Measurements from ENCODE around the gene SPINK13. TPM values are rescaled to one million over a fixed set of nuclear protein-coding genes. Genes with fewer than 3 reads are reported as not detected.

SPINK13 gene
- total RNA-seq, 2 experiments from 2014 or later = not detected

DNA sequence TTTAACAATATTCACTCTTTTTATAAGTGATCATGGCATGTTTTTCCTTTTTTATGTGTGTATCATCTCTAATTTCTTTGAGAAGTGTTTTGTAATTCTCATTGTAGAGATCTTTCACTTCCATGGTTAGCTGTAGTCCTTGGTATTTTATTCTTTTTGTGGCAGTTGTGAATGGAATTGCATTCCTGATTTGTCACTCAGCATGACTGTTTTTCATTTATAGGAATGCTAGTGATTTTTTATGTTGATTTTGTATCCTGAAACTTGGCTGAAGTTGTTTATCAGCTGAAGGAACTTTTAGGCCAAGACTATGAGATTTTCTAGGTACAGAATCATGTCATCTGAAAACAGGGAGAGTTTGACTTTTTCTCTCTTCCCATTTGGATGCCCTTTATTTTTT, 13.1 kb upstream of the SPINK13 start:
- peaks cover 25% of the 10 kb centered on the region for H3K9me3 Mint-ChIP-seq

DNA sequence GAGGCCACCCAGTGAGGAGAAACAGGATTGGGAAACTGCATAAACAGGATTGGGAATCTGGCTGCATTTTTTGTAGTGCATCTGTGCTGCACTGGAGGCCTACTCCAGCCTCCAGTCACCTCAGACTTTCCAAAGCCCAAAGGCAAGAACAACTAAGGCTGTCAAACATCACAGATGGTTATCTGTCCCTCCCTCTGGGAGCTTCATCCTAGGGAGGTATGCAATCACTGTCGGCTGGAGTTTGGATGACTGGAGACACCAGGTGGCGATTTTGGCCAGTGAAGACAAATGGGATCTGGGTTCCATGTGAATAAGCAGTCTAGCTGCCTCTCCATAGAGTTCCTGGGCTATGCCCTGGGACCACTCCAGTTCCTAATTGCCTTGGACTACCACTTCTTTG, 9.3 kb upstream of the SPINK13 start:
- intact Hi-C loops (cut with DNase I, micrococcal nuclease) = no loop called here
- TF ChIP-seq, protein P1, sequence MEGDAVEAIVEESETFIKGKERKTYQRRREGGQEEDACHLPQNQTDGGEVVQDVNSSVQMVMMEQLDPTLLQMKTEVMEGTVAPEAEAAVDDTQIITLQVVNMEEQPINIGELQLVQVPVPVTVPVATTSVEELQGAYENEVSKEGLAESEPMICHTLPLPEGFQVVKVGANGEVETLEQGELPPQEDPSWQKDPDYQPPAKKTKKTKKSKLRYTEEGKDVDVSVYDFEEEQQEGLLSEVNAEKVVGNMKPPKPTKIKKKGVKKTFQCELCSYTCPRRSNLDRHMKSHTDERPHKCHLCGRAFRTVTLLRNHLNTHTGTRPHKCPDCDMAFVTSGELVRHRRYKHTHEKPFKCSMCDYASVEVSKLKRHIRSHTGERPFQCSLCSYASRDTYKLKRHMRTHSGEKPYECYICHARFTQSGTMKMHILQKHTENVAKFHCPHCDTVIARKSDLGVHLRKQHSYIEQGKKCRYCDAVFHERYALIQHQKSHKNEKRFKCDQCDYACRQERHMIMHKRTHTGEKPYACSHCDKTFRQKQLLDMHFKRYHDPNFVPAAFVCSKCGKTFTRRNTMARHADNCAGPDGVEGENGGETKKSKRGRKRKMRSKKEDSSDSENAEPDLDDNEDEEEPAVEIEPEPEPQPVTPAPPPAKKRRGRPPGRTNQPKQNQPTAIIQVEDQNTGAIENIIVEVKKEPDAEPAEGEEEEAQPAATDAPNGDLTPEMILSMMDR (IDR thresholded peaks at IDR 0.05) = no peak
- no peak for ATAC-seq (ENCODE audit: poor library complexity)
- DNase-seq = no peak
- H3K27me3 ChIP-seq (ENCODE audit: control insufficient read depth in 1 of 2, insufficient read depth in 2 of 2, low read length in 2 of 2) = no peaks in the 10 kb centered on the region
- no peaks in the 10 kb centered on the region for H3K36me3 Mint-ChIP-seq (ENCODE audit: low read depth)
- H3K27ac ChIP-seq (ENCODE audit: low read depth in 1 of 2, low read length in 2 of 2) = no peak overlapping the region
- no peaks in the 10 kb centered on the region for H3K4me1 ChIP-seq (ENCODE audit: insufficient read depth, low read length)
- peaks cover 4 to 13% of the 10 kb centered on the region in 2 experiments for H3K9me3 ChIP-seq (ENCODE audit: control insufficient read depth in 1 of 2, insufficient read depth in 1 of 2, low read length in 2 of 2)
- H3K4me3 Mint-ChIP-seq = no peak overlapping the region
- no peak overlapping the region for H3K27ac Mint-ChIP-seq
- no peaks in the 10 kb centered on the region for H3K27me3 Mint-ChIP-seq
- POLR2A ChIA-PET = no interaction called here
- CTCF ChIA-PET = no interaction called here
- H3K36me3 ChIP-seq (ENCODE audit: insufficient read depth, low read length) = no peaks in the 10 kb centered on the region
- H3K4me3 ChIP-seq (ENCODE audit: low read length) = no peak overlapping the region
- peaks cover 17% of the 10 kb centered on the region for H3K9me3 Mint-ChIP-seq
- H3K4me1 Mint-ChIP-seq (ENCODE audit: low read depth) = no peaks in the 10 kb centered on the region

More for the DNA sequence above, 13.1 kb upstream of the SPINK13 start:
- H3K4me3 ChIP-seq (ENCODE audit: low read length) = no peak overlapping the region
- Mint-ChIP-seq H3K4me3 (no peak overlapping the region), H3K36me3 (ENCODE audit: low read depth) (no peaks in the 10 kb centered on the region), H3K27me3 (peaks cover 8% of the 10 kb centered on the region), H3K27ac (no peak overlapping the region), H3K4me1 (ENCODE audit: low read depth) (no peaks in the 10 kb centered on the region)
- ChIA-PET POLR2A (no interaction called here), CTCF (no interaction called here)
- no peaks in the 10 kb centered on the region for H3K4me1 ChIP-seq (ENCODE audit: insufficient read depth, low read length)
- peaks cover 4 to 19% of the 10 kb centered on the region in 2 experiments for H3K9me3 ChIP-seq (ENCODE audit: control insufficient read depth in 1 of 2, insufficient read depth in 1 of 2, low read length in 2 of 2)
- intact Hi-C loops (cut with DNase I, micrococcal nuclease) = no loop called here
- DNase-seq (no peak), ATAC-seq (ENCODE audit: poor library complexity) (no peak)
- no peaks in the 10 kb centered on the region for H3K27me3 ChIP-seq (ENCODE audit: control insufficient read depth in 1 of 2, insufficient read depth in 2 of 2, low read length in 2 of 2)
- TF ChIP-seq, protein P1 (IDR thresholded peaks at IDR 0.05) = no peak
- no peak overlapping the region for H3K27ac ChIP-seq (ENCODE audit: low read depth in 1 of 2, low read length in 2 of 2)
- no peaks in the 10 kb centered on the region for H3K36me3 ChIP-seq (ENCODE audit: insufficient read depth, low read length)

DNA sequence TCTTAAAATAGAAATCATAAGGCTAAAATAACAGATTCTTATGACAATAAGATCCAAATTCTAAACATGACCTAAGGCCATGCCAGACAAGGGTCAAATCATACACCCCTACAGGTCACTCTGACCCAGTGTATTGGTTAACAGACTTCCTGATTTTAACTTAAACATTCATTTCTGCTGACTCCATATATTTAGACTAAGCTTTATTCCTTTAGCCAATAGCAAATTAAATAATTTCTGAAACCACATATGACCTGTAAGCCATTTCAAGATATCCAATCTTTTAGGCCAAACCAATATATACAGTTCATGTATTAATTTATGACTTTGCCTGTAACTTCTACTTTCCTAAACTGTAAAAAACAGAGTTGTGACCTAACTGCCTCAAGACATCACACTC, 7.4 kb upstream of the SPINK13 start:
- intact Hi-C loops (cut with DNase I, micrococcal nuclease) = no loop called here
- no peak overlapping the region for H3K4me3 ChIP-seq (ENCODE audit: low read length)
- no peaks in the 10 kb centered on the region for H3K27me3 ChIP-seq (ENCODE audit: control insufficient read depth in 1 of 2, insufficient read depth in 2 of 2, low read length in 2 of 2)
- POLR2A ChIA-PET = no interaction called here
- TF ChIP-seq, protein P1 (IDR thresholded peaks at IDR 0.05) = no peak
- DNase-seq (no peak), ATAC-seq (ENCODE audit: poor library complexity) (no peak)
- CTCF ChIA-PET = no interaction called here
- no peaks in the 10 kb centered on the region for H3K27me3 Mint-ChIP-seq
- H3K4me1 ChIP-seq (ENCODE audit: insufficient read depth, low read length) = no peaks in the 10 kb centered on the region
- H3K27ac Mint-ChIP-seq = no peak overlapping the region
- peaks cover 4 to 13% of the 10 kb centered on the region in 2 experiments for H3K9me3 ChIP-seq (ENCODE audit: control insufficient read depth in 1 of 2, insufficient read depth in 1 of 2, low read length in 2 of 2)
- no peaks in the 10 kb centered on the region for H3K36me3 ChIP-seq (ENCODE audit: insufficient read depth, low read length)
- H3K27ac ChIP-seq (ENCODE audit: low read depth in 1 of 2, low read length in 2 of 2) = no peak overlapping the region
- peaks cover 19% of the 10 kb centered on the region for H3K9me3 Mint-ChIP-seq
- H3K36me3 Mint-ChIP-seq (ENCODE audit: low read depth) = no peaks in the 10 kb centered on the region
- no peak overlapping the region for H3K4me3 Mint-ChIP-seq
- H3K4me1 Mint-ChIP-seq (ENCODE audit: low read depth) = no peaks in the 10 kb centered on the region
